ENCODE data around the gene LUC7L3.

DNA sequence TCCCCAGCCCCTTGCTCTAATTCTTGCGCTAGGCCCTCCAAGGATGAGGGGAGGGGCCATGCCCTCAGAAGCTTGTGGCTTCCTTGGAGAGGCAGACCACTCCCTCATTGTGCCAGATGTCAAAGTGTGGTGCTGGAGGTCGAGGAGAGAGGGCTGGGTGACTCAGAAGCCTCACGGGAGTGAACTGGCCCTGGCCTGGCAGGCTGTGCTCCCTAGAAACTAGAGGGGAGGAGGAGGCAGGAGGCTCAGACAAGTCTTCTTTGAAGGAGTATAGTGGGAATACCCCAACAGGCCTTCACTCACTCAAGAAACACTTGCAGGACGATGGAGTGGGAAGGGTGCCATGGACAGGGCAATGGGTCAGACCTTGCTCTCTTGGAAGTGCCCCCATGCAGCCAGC lies 30.2 kb upstream of the LUC7L3 start:
- TF ChIP-seq, protein P1, sequence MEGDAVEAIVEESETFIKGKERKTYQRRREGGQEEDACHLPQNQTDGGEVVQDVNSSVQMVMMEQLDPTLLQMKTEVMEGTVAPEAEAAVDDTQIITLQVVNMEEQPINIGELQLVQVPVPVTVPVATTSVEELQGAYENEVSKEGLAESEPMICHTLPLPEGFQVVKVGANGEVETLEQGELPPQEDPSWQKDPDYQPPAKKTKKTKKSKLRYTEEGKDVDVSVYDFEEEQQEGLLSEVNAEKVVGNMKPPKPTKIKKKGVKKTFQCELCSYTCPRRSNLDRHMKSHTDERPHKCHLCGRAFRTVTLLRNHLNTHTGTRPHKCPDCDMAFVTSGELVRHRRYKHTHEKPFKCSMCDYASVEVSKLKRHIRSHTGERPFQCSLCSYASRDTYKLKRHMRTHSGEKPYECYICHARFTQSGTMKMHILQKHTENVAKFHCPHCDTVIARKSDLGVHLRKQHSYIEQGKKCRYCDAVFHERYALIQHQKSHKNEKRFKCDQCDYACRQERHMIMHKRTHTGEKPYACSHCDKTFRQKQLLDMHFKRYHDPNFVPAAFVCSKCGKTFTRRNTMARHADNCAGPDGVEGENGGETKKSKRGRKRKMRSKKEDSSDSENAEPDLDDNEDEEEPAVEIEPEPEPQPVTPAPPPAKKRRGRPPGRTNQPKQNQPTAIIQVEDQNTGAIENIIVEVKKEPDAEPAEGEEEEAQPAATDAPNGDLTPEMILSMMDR (IDR thresholded peaks at IDR 0.05; ENCODE audit: low read length), result no peak
- TF ChIP-seq EZH2 (IDR thresholded peaks at IDR 0.05; ENCODE audit: borderline replicate concordance, low read length), result no peak

Data from OCI-LY1 (cell line).